ENCODE data around the gene VRK3.

The VRK3 gene

DNA sequence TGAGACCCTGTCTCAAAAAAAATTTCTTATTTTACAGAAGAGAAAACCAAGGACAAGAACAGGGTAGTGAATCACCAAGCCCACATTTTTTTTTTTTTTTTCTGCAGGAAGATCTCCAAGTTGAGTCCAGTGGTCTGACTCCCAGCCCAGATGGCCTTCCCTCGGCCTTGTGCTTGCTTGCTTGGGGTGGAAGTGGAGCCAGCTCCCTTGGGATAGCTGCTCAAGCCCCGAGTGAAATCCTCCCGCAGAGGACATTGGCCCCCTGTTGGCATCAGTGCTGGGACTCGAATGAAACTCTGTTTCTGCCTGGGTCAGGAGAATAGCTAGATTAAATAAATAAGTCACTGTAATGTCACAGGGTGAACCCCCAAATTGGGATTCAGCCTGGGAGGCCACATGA lies 86.5 kb downstream of the VRK3 start:
- Histone ChIP-seq H3K4me3 (no peak overlapping the region), H3K27ac (no peak overlapping the region)

DNA sequence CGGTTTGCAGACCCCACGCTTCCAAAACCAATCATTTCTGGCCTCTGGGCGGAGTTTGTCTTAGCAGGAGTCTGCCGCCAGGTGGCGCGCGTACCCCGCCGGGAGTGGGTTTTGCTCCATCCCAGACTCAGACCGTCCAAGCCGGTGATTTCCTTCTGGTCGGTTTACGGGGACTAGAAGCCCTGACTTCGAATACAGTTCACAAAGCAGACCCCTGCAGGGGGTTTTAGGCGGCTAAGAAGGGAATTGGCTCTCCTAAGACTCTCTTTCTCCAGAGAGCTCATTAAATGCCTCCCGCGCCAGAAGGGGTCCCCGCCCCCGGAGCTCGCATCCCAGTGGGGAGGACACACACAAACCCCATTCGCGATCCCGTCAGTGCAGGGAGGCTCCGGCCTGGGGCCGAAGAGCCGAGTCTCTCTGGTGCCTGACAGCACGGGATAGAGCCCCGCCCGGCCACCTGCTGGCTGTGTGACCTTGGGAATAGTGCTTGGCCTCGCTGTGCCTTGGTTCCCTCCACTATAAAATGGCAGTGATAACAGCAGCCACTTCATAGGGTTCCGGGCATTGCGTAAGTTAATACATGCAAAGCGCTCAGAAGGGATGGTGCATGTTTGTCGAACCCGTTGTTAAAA lies 87.3 kb downstream of the VRK3 start:
- Histone ChIP-seq H3K27ac (no peak overlapping the region), H3K4me3 (no peak overlapping the region)

DNA sequence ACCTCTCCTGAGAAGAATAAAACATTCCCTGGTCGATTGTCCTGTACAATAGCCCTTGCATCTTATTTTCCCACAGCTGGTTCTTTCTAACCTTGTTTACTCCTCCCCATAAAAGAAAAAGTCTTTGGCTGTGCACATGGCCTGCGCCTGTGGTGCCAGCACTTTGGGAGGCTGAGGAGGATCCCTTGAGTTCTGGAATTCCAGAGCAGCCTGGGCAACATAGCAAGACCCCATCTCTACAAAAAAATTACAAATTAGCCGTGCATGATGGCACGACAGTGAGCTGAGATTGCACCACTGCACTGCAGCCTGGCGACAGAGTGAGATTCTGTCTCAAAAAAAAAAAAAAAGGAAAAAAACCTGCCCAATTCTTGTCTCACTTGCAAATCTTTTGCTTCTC lies 88.6 kb downstream of the VRK3 start:
- no peak overlapping the region for H3K4me3 ChIP-seq
- H3K27ac ChIP-seq, result no peak overlapping the region

DNA sequence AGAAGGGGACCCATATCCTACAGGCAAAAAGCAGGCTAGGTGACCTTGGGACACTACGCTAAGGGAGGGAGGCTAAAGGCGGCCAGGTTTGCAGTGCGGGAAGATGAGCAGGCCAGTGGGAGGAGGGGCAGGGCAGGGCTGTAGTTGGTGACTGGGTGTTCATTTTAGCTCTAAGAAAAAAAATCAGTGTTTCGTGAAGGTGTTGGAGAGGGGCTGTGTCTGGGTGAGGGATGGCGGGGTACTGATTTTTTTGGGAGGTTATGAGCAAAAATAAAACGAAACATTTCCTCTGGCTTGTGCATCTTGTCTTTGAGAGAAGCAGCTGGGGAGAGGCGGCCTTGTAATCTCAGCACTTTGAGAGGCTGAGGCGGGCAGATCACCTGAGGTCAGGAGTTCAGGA lies 91.5 kb downstream of the VRK3 start:
- no peak overlapping the region for H3K4me3 ChIP-seq
- H3K27ac ChIP-seq, result no peak overlapping the region

DNA sequence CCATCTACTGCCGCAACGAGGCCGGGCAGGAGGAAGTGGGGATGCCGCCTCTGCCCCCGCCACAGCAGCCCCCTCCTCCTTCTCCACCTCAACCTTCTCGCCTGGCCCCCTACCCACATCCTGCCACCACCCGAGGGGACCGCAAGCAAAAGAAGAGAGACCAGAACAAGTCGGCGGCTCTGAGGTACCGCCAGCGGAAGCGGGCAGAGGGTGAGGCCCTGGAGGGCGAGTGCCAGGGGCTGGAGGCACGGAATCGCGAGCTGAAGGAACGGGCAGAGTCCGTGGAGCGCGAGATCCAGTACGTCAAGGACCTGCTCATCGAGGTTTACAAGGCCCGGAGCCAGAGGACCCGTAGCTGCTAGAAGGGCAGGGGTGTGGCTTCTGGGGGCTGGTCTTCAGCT lies 92.4 kb downstream of the VRK3 start:
- H3K4me3 ChIP-seq, result no peak overlapping the region
- H3K27ac ChIP-seq, result peak overlapping the region in 1 of 21 experiments; percentile 9

DNA sequence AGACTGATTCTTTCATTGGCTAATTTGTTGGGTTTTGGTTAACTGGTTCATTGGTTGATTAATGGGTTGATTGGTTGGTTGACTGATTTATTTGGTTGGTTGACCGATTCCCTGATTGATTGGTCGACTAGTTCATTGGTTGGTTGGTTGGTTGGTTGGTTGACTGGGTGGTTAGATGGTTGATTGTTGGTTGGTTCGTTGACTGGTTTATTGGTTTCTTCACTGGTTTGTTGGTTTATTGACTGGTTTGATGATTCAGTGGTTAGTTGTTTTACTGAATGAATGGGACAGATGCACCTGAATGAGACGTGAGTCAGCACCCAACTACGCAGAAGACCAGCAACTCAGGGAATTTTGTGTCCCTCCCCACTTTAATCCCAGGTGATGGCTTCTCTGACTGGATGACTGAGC lies 93.1 kb downstream of the VRK3 start:
- H3K27ac ChIP-seq, result no peak overlapping the region
- H3K4me3 ChIP-seq, result no peak overlapping the region

DNA sequence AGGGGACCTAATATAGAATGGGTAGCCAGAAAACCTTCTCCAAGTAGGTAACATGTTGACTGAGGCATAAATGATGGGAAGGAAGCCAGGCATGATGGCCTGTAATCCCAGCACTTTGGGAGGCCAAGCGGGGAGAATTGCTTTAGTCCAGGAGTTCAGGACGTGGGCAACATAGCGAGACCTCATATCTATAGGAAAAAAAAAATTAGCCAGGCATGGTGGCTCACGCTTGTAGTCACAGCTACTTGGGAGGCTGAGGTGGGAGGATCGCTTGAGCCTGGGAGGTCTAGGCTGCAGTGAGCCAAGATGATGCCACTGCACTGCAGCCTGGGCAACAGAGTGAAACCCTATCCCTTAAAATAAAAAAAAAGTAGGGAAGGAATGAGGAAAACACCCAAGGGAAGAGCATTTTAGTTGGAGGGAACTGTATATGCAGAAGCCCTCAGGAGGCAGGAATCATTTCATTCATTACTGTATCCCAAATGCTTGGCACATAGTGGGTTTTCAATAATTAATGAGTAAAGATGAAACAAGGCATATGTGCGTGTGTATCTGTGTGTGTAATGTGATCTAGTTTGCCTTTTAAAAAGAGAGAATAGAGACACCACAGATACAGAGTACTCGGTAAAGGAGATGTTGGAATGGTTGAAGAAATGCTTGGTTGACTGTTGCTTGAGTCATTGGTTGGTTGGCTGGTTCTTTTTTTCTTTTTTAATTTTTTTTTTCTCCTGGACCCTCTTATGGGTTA lies 93.7 kb downstream of the VRK3 start:
- no peak overlapping the region for H3K4me3 ChIP-seq
- no peak overlapping the region for H3K27ac ChIP-seq

DNA sequence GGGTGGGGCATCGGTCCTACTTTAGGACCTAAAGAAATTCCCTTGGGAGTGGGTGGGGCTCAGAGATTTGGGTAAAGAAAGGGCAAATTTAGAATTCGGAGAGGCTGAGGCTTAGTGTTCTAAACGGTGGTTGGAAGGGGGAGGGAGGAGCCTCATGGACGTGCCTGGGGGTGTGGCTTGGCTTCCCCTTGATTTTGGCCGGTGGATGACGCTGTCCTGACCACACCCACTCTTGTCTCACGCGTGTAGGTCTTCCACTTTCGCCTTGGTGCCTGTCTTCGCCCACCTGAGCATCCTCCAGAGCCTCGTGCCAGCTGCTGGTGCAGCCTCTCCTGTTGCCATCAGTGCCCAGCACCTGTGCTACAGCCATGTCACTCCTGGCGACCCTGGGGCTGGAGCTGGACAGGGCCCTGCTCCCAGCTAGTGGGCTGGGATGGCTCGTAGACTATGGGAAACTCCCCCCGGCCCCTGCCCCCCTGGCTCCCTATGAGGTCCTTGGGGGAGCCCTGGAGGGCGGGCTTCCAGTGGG lies 94.6 kb downstream of the VRK3 start:
- Histone ChIP-seq H3K27ac (peak overlapping the region in 5 of 21 experiments; percentile 8 to 98 (median 97)), H3K4me3 (peak overlapping the region in 3 of 7 experiments; percentile 74 to 98 (median 79))

DNA sequence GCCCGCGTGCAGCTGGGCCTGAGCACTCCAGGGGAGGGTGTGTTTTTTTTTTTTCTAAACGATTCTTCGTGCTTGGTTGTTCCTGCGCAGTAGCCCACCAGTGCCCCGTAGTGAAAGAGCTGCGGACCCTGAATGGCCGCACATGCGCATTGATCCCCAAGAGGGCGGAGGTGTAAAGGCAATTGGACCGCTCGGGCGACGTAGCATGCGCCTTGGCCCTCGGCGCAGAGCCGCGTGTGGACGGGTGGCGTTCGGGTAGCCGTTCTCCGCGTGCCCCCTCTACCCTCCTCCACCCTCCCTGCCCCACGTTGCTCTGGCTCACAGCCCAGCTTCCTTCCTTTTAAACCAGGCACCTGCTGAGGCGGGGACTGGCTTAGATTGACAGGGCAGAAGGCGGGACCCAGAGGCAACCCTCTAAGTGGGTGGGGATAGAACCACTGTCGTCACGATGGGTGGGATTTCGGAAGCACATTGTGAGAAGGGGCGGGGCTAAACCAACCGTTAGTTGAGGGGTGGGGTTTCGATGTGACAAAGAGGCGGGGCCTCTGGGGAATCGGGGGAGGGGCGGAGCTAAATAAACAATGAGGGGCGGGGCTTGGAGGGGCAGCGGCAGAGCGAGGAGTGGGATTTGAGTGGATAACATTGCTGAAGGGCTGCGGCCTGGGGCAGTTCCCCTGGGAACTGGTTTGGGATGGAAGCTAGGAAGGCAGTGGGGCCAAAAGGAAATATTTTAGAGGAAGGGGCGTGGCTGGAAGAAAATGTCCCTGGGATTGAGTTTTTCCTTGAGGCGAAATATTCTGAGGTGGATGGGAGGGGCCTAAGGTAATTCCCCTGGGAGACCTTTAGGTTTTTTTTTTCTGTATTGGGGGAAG lies 95.3 kb downstream of the VRK3 start:
- peak overlapping the region; percentile 29 to 100 (median 95) for H3K27ac ChIP-seq

DNA sequence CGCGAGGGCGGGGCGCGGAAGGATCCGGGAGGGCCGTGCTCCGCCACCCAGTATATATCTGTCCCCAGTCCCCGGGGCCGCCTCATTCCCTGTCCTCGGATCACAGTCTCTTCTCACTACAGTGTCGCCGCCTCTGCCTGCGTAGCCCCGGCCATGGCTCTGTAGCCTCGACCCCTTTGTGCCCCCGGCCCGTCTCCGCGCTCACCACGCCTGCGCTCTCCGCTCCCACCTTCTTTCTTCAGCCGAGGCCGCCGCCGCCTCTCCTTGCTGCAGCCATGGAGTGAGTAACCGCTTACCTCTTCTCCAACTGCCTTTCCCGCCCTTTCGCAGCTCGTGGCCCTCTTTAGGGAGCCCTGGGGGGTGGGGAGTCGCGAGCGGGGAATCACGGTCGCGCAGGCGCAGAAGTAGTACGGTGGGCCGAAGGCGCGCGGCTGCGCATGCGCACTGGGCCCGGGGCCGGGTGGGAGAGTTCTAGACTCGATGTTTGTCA lies 96.0 kb downstream of the VRK3 start, which contains the start of the genes ATF5 and NUP62:
Gene ATF5, plus strand, starts transcription at position 85 of the 490 bp plus-strand sequence. CDS start 1,646 bp downstream, outside the sequence.
Gene NUP62, minus strand, starts transcription at position 384 of the 490 bp plus-strand sequence. CDS start 19,697 bp downstream, outside the sequence.
- peak within 1 kb of the TSS; percentile 54 to 100 (median 95) for H3K27ac ChIP-seq
- peak within 1 kb of the TSS; percentile 54 to 99 (median 79) for H3K4me3 ChIP-seq

More for the DNA sequence above, 95.3 kb downstream of the VRK3 start:
- H3K4me3 ChIP-seq, result peak overlapping the region; percentile 54 to 99 (median 79)

DNA sequence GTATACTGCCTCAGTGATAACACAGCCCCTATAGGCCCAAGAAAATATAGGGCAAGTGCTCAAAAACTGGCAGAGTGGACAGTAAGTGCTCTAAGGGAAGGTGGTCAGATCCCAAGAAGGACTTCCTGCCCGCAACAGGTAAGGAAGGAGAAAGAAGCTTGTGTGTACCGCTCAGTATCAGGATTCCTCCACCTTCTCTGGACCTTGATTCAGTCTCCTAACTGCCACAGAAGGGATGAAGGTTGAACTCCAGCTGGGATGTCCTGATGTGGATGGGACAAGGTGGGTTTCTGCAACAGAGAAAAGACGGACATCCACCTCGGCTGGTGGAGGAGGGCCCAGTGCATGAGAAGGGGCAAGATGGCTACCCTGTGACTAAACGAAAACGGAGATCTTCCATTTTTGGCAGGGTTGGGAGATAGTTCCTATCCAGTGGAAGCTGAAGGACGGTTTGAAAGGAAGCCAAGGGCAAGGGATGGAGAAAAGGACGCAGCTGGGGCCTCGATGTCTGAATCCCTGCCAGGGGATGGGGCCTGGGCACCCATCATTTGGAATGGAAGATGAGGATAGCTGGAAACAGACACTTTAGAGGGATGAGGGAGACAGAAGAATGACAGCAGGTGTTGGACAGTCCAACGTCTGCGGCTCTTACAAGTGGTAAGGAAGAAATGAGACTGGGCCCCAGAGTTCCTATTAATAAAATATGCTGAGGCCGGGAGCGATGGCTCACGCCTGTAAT lies 97.5 kb downstream of the VRK3 start:
- peak overlapping the region in 2 of 7 experiments; percentile 70 to 98 for H3K4me3 ChIP-seq

DNA sequence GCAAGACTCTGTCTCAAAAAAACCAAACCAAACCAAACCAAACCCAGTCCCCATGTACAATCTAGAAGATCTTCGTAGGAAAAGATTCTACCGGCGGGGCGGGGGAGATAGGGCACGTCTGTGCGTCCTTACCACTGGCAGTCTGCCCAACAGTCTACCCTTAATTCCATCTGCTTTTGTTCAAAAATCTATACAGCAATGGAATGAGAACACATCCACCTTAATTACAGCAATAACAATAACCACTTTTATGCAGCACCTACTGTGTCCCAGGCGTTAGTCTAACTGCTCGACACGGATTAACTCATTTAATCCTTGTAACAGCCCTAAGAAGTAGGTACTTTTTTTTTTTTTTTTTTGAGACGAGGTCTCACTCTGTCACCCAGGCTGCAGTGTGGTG lies 98.7 kb downstream of the VRK3 start:
- Histone ChIP-seq H3K27ac (no peak overlapping the region), H3K4me3 (no peak overlapping the region)

More for the DNA sequence above, 97.5 kb downstream of the VRK3 start:
- peak overlapping the region in 13 of 21 experiments; percentile 28 to 100 (median 97) for H3K27ac ChIP-seq
